Sigmoid colon (tissue), 4 donors: ENCODE data around the gene COASY.

Source experiments
- POLR2AphosphoS5 ChIP-seq, 4 donors: sonication (generic); formaldehyde crosslinking; IDR thresholded peaks; one replicate each; pipeline ENCODE4 v1.6.1; 2017; ENCODE audit warnings: antibody characterized with exemption in 4 of 4
- TF ChIP-seq, protein P1 (sequence below), 4 experiments: fragments of 450-650 bp in 3 of 4; fragments of 200-600 bp in 1 of 4; IDR thresholded peaks; one replicate each; pipeline ENCODE4 v1.5.1; 2016 to 2019; ENCODE audit warnings: antibody characterized with exemption in 4 of 4, mild to moderate bottlenecking in 3 of 4, moderate library complexity in 2 of 4

DNA sequence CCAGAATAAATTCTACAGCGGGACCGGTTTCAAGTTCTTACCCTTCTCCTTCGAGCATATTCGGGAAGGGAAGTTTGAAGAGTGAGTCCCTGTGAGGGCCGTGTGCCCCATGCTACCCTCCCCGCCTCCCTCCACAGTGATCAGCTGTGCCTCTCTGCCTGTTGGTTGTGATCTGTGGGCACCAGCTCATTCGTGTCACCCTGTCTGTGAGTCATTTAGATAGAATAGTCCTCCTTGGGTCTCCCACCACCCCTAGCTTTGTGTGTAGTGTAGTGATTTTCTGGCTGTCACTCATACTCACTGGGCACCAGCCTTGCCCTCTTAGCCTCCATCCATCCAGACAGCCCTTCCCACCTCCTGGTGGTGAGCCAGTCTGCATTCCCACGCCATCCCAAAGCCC, 40.9 kb upstream of the COASY start:
- TF ChIP-seq, protein P1, sequence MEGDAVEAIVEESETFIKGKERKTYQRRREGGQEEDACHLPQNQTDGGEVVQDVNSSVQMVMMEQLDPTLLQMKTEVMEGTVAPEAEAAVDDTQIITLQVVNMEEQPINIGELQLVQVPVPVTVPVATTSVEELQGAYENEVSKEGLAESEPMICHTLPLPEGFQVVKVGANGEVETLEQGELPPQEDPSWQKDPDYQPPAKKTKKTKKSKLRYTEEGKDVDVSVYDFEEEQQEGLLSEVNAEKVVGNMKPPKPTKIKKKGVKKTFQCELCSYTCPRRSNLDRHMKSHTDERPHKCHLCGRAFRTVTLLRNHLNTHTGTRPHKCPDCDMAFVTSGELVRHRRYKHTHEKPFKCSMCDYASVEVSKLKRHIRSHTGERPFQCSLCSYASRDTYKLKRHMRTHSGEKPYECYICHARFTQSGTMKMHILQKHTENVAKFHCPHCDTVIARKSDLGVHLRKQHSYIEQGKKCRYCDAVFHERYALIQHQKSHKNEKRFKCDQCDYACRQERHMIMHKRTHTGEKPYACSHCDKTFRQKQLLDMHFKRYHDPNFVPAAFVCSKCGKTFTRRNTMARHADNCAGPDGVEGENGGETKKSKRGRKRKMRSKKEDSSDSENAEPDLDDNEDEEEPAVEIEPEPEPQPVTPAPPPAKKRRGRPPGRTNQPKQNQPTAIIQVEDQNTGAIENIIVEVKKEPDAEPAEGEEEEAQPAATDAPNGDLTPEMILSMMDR (IDR thresholded peaks at IDR 0.05): no peak
- TF ChIP-seq POLR2AphosphoS5 (IDR thresholded peaks at IDR 0.05): no peak
